Activated naive CD8-positive, alpha-beta T cell (primary cell): Measurements from ENCODE around the gene CAMLG.

ENCODE experiments used
- H3K27ac Mint-ChIP-seq: one replicate; pipeline ENCODE4 v1.8.0; 2021; ENCODE audit warnings: mixed read lengths
- H3K27me3 Mint-ChIP-seq: one replicate; pipeline ENCODE4 v1.8.0; 2021; ENCODE audit warnings: mixed read lengths
- H3K36me3 Mint-ChIP-seq: one replicate; pipeline ENCODE4 v1.8.0; 2021; ENCODE audit warnings: mixed read lengths
- H3K4me1 Mint-ChIP-seq: one replicate; pipeline ENCODE4 v1.8.0; 2021; ENCODE audit warnings: low read depth, mixed read lengths
- H3K4me3 Mint-ChIP-seq: one replicate; pipeline ENCODE4 v1.8.0; 2021; ENCODE audit warnings: mild to moderate bottlenecking, mixed read lengths
- H3K9me3 Mint-ChIP-seq: one replicate; pipeline ENCODE4 v1.8.0; 2021; ENCODE audit warnings: low read depth, mixed read lengths

The CAMLG gene

DNA sequence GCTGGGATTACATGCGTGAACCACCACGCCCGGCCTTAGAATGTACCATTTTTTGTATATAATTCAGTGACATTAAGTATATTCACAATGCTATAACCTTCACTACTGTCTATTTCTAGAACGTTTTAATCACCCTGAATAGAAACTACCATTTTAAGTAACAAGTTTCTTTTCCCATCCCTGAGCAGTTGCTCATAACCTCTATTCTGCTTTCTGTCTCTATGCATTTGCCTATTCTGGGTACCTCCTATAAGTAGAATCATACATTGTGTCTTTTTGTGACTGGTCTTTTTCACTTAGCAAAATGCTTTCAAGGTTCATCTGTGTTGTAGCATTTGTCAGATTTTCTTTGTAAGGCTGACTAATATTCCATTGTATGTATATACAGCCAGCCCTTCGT, 60.1 kb downstream of the CAMLG start:
- no peak overlapping the region for H3K4me3 Mint-ChIP-seq
- no peaks in the 10 kb centered on the region for H3K9me3 Mint-ChIP-seq
- no peaks in the 10 kb centered on the region for H3K27me3 Mint-ChIP-seq
- no peak overlapping the region for H3K27ac Mint-ChIP-seq
- peaks cover 12% of the 10 kb centered on the region for H3K36me3 Mint-ChIP-seq
- H3K4me1 Mint-ChIP-seq: peaks cover 2% of the 10 kb centered on the region
